SK-N-SH (cell line): ENCODE measurements around the gene FMNL2. TPM values are rescaled to one million over a fixed set of nuclear protein-coding genes. Genes with fewer than 3 reads are reported as not detected.
"Not testable (repeated sequence)": the region's sequence is repeated elsewhere in the genome, so short reads cannot be mapped to it uniquely, and the experiment has no call there.

Source experiments
- CTCF ChIA-PET: fragments of 300-600, 350-600 bp; formaldehyde crosslinking; extraction: SDS; loops from one replicate; lab custom pipeline; 2021; lab: Yijun Ruan, JAX
- POLR2A ChIA-PET: fragments of 350-600 bp; sonication (Branson Sonifier 250); formaldehyde crosslinking; extraction: SDS; loops from one replicate; lab custom pipeline; 2020; ENCODE audit warnings: antibody characterized with exemption, inconsistent platforms; lab: Yijun Ruan, JAX
- DNase-seq: peaks from one replicate; pipeline ENCODE4 v3.0.0; 2012
- H2AFZ ChIP-seq: fragments of 200-600 bp; sonication (generic); 2 replicates; pipeline ENCODE4 v1.8.1; 2016; ENCODE audit warnings: antibody characterized with exemption, mild to moderate bottlenecking, low read depth
- H3F3A ChIP-seq: fragments of 200-600 bp; sonication (generic); replicated peaks from 2 replicates; pipeline ENCODE3; 2016; ENCODE audit warnings: antibody characterized with exemption, mild to moderate bottlenecking; ENCODE audit not compliant: insufficient read depth
- H3K27ac ChIP-seq, 2 experiments: fragments of 200-500 bp in 1 of 2; fragments of 200-600 bp in 1 of 2; sonication (Bioruptor generic) in 1 of 2; sonication (generic), shearing (Covaris generic) in 1 of 2; 2 replicates each; pipeline versions ENCODE4 v1.5.1 to v1.6.1; 2014 to 2016; ENCODE audit warnings: low read depth in 2 of 2, inconsistent platforms in 1 of 2, low read length in 1 of 2, mild to moderate bottlenecking in 1 of 2, mixed read lengths in 1 of 2
- H3K27me3 ChIP-seq: fragments of 200-600 bp; sonication (generic), shearing (Covaris generic); 2 replicates; pipeline ENCODE4 v1.6.1; 2016; ENCODE audit warnings: mixed run types; ENCODE audit not compliant: insufficient read depth
- H3K36me3 ChIP-seq, 2 experiments: fragments of 200-500 bp in 1 of 2; fragments of 200-600 bp in 1 of 2; sonication (Bioruptor generic) in 1 of 2; sonication (generic) in 1 of 2; replicated peaks in 1 of 2; 2 replicates each; pipeline versions ENCODE3 to v1.5.1; 2014 to 2016; ENCODE audit warnings: low read length in 1 of 2, mild to moderate bottlenecking in 1 of 2; ENCODE audit not compliant: insufficient read depth in 2 of 2, control insufficient read depth in 1 of 2
- H3K4me1 ChIP-seq, 2 experiments: fragments of 200-500 bp in 1 of 2; fragments of 200-600 bp in 1 of 2; sonication (Bioruptor generic) in 1 of 2; sonication (generic), shearing (Covaris generic) in 1 of 2; 2 replicates each; pipeline versions ENCODE4 v1.5.1 to v1.6.1; 2014 to 2016; ENCODE audit warnings: low read depth in 1 of 2, low read length in 1 of 2, mixed run types in 1 of 2; ENCODE audit not compliant: insufficient read depth in 2 of 2, control insufficient read depth in 1 of 2
- H3K4me2 ChIP-seq: fragments of 200-600 bp; sonication (generic), shearing (Covaris generic); 2 replicates; pipeline ENCODE4 v1.6.1; 2017; ENCODE audit warnings: mixed run types
- H3K4me3 ChIP-seq, 2 experiments: fragments of 200-500 bp in 1 of 2; fragments of 200-600 bp in 1 of 2; sonication (Bioruptor generic) in 1 of 2; sonication (generic), shearing (Covaris generic) in 1 of 2; 2 replicates each; pipeline versions ENCODE4 v1.5.1 to v1.8.1; 2014 to 2016; ENCODE audit warnings: low read depth in 2 of 2, inconsistent platforms in 1 of 2, low read length in 1 of 2, mild to moderate bottlenecking in 1 of 2, mixed read lengths in 1 of 2, moderate library complexity in 1 of 2
- H3K79me2 ChIP-seq: fragments of 200-600 bp; sonication (generic); 2 replicates; pipeline ENCODE4 v1.8.1; 2017; ENCODE audit warnings: mild to moderate bottlenecking; ENCODE audit not compliant: insufficient read depth
- H3K9ac ChIP-seq: fragments of 200-600 bp; sonication (generic); 2 replicates; pipeline ENCODE4 v1.6.1; 2017; ENCODE audit warnings: mixed run types
- H3K9me2 ChIP-seq: fragments of 200-600 bp; sonication (generic); 2 replicates; pipeline ENCODE4 v1.6.1; 2017; ENCODE audit warnings: mixed run types
- H3K9me3 ChIP-seq: fragments of 200-600 bp; sonication (generic); 2 replicates; pipeline ENCODE4 v1.6.1; 2017; ENCODE audit warnings: mixed run types, mild to moderate bottlenecking, moderate library complexity
- H4K20me1 ChIP-seq: fragments of 200-600 bp; sonication (generic); 2 replicates; pipeline ENCODE4 v1.6.1; 2017; ENCODE audit warnings: mild to moderate bottlenecking, mixed run types; ENCODE audit not compliant: insufficient read depth
- CTCF ChIP-seq: fragments of 200-600 bp; sonication (generic); IDR thresholded peaks from 2 replicates; pipeline ENCODE4 v1.6.1; 2017; ENCODE audit warnings: antibody characterized with exemption, mild to moderate bottlenecking, moderate library complexity
- EZH2phosphoT487 ChIP-seq: fragments of 200-600 bp; sonication (generic); IDR thresholded peaks from 2 replicates; pipeline ENCODE4 v1.6.1; 2017; ENCODE audit warnings: low read depth, mixed run types, mild to moderate bottlenecking, antibody characterized with exemption, moderate library complexity, borderline replicate concordance
- FOXJ3 ChIP-seq: sonication (generic); formaldehyde crosslinking; IDR thresholded peaks from 2 replicates; pipeline ENCODE4 v1.5.1; 2020; ENCODE audit warnings: mild to moderate bottlenecking, missing genetic modification reagents
- FOXM1 ChIP-seq: IDR thresholded peaks from 2 replicates; pipeline ENCODE4 v1.4.0; 2012; ENCODE audit warnings: low read depth, mild to moderate bottlenecking
- GABPA ChIP-seq: IDR thresholded peaks from 2 replicates; pipeline ENCODE4 v1.4.0; 2012; ENCODE audit warnings: low read depth, mild to moderate bottlenecking
- MEF2A ChIP-seq: IDR thresholded peaks from 2 replicates; pipeline ENCODE4 v1.4.0; 2012; ENCODE audit warnings: low read depth, borderline replicate concordance
- MXI1 ChIP-seq: IDR thresholded peaks from 2 replicates; pipeline ENCODE4 v1.6.1; 2012; ENCODE audit warnings: mild to moderate bottlenecking, low read depth, low read length, improper control_type of control experiment
- NFIC ChIP-seq: IDR thresholded peaks from 2 replicates; pipeline ENCODE4 v1.4.0; 2012; ENCODE audit warnings: borderline replicate concordance
- NRF1 ChIP-seq: IDR thresholded peaks from 2 replicates; pipeline ENCODE4 v1.6.1; 2012; ENCODE audit warnings: low read depth, mild to moderate bottlenecking, low read length
- PBX3 ChIP-seq: IDR thresholded peaks from 2 replicates; pipeline ENCODE4; 2012
- POLR2AphosphoS5 ChIP-seq: IDR thresholded peaks from 2 replicates; pipeline ENCODE4 v1.6.1; 2012; ENCODE audit warnings: low read depth, low read length
- RAD21 ChIP-seq: IDR thresholded peaks from 2 replicates; pipeline ENCODE4 v1.6.1; 2012; ENCODE audit warnings: mild to moderate bottlenecking, low read length
- RCOR1 ChIP-seq: fragments of 150-350 bp; IDR thresholded peaks from 2 replicates; pipeline ENCODE4 v1.6.1; 2017; ENCODE audit warnings: antibody characterized with exemption, low read length
- RFX5 ChIP-seq: IDR thresholded peaks from 2 replicates; pipeline ENCODE4 v1.6.1; 2012; ENCODE audit warnings: mild to moderate bottlenecking, improper control_type of control experiment, low read length
- RXRA ChIP-seq: IDR thresholded peaks from 2 replicates; pipeline ENCODE4 v1.4.0; 2012; ENCODE audit warnings: low read depth, mild to moderate bottlenecking, borderline replicate concordance
- SIN3A ChIP-seq: IDR thresholded peaks from 2 replicates; pipeline ENCODE4 v1.6.1; 2012; ENCODE audit warnings: low read depth, mild to moderate bottlenecking, low read length, moderate library complexity, borderline replicate concordance
- SMC3 ChIP-seq: IDR thresholded peaks from 2 replicates; pipeline ENCODE4 v1.6.1; 2012; ENCODE audit warnings: low read depth, low read length, improper control_type of control experiment
- TEAD4 ChIP-seq: IDR thresholded peaks from 2 replicates; pipeline ENCODE4 v1.4.0; 2012; ENCODE audit warnings: mild to moderate bottlenecking, borderline replicate concordance; ENCODE audit not compliant: insufficient read depth
- WGBS: methylation state at CpG from one replicate; pipeline ENCODE4 v1.1.6; 2017; ENCODE audit warnings: low lambda C conversion rate; 5-methylcytosine and 5-hydroxymethylcytosine counted together
- polyA plus RNA-seq, 3 experiments: library from polyadenylated mRNA; depleted of rRNA; stranded (reverse); fragments of >200 nt; gene quantifications; 2 replicates each; pipeline ENCODE4 v1.2.3, GENCODE V29; 2012
- TF ChIP-seq, protein P1 (sequence below): IDR thresholded peaks from 2 replicates; pipeline ENCODE4 v1.4.0; 2012; ENCODE audit warnings: low read depth

Gene FMNL2
- polyA plus RNA-seq, 1 of the 3 experiments (the other 2 are of a cell fraction), result 14.5 TPM

GRCh38 chr2:152472481-152472887 lies 137.5 kb downstream of the FMNL2 start (continued):
- TF ChIP-seq CTCF (no peak), NRF1 (no peak), EZH2phosphoT487 (no peak), FOXM1 (no peak)
- TF ChIP-seq, all 33 proteins: peak for 0

- no peaks in the 10 kb centered on the region for H3K27me3 ChIP-seq
- no peak for DNase-seq
- CTCF ChIA-PET, result no interaction called here
- TF ChIP-seq POLR2AphosphoS5 (no peak), EZH2phosphoT487 (no peak), TEAD4 (no peak), NFIC (no peak), RCOR1 (no peak), SMC3 (no peak), GABPA (no peak), RFX5 (no peak), SIN3A (no peak), PBX3 (no peak), MEF2A (no peak), MXI1 (no peak), RAD21 (no peak), RXRA (no peak), FOXJ3 (CRISPR knock-in tag) (no peak), CTCF (no peak)
- TF ChIP-seq, protein P1, sequence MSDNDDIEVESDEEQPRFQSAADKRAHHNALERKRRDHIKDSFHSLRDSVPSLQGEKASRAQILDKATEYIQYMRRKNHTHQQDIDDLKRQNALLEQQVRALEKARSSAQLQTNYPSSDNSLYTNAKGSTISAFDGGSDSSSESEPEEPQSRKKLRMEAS, result no peak
- TF ChIP-seq, all 33 proteins: peak for 0
- Histone ChIP-seq H3K36me3 (no peaks in the 10 kb centered on the region), H3K9ac (no peak overlapping the region), H3K79me2 (peaks cover 14% of the 10 kb centered on the region; the same call in 1 of the 2 replicates), H2AFZ (no peak overlapping the region), H3K4me3 (no peak overlapping the region), H3K4me2 (no peak overlapping the region), H3K4me1 (peaks cover 9 to 10% of the 10 kb centered on the region in 2 experiments; a peak in 3 of 4 replicates), H3K9me2 (no peaks in the 10 kb centered on the region), H3K27ac (no peak overlapping the region), H4K20me1 (peaks cover 9% of the 10 kb centered on the region; the same call in 1 of the 2 replicates), H3K9me3 (no peaks in the 10 kb centered on the region), H3F3A (peaks cover 2% of the 10 kb centered on the region)
- 78% methylated on average over 1 of the region's 1 CpG for WGBS
- POLR2A ChIA-PET, result no interaction called here
Measured at GRCh38 chr2:152473151-152473857, 138.3 kb downstream of the FMNL2 start.

GRCh38 chr2:152474523-152474922 lies 139.5 kb downstream of the FMNL2 start:
- H3K9ac ChIP-seq, H3K4me2 ChIP-seq, H2AFZ ChIP-seq, POLR2A ChIA-PET, H3K4me3 ChIP-seq, DNase-seq, H3K9me2 ChIP-seq, H4K20me1 ChIP-seq, H3F3A ChIP-seq, H3K27ac ChIP-seq, H3K27me3 ChIP-seq, H3K36me3 ChIP-seq, H3K9me3 ChIP-seq: not testable (repeated sequence)
- CTCF ChIA-PET, result interaction anchor here (1.2 kb wide), 1 partner anchor 14 kb away, joined by 3 read pairs; no protein-coding TSS in a partner anchor
- peaks cover 3 to 10% of the 10 kb centered on the region in 2 experiments; a peak in 3 of 4 replicates for H3K4me1 ChIP-seq
- 95% methylated on average over 5 of the region's 5 CpGs for WGBS
- peaks cover 19% of the 10 kb centered on the region; the same call in 1 of the 2 replicates for H3K79me2 ChIP-seq
